Parietal lobe (tissue), 1 donor: Measurements from ENCODE around the gene DOCK1. TPM values are rescaled to one million over a fixed set of nuclear protein-coding genes. Genes with fewer than 3 reads are reported as not detected.

ENCODE experiments used
- total RNA-seq: library from RNA; depleted of rRNA; stranded (reverse); fragments of >200 nt; gene quantifications from one replicate; pipeline ENCODE4 v1.2.3, GENCODE V29; 2014

Gene DOCK1
- 22.8 TPM for total RNA-seq

GRCh38 chr10:126904818-126905701 lies at the start of gene DOCK1:
Gene DOCK1 (plus strand): TSS chr10:126905428. CDS start chr10:126905518, 90 bp downstream.

GRCh38 chr10:127196282-127197153 lies 291.3 kb downstream of the DOCK1 start, which contains the start of gene INSYN2A:
Gene INSYN2A (minus strand): TSS chr10:127196591. CDS start chr10:127176395, 20,196 bp downstream.

Other genes starting within 250 kb of the DOCK1 start
- 0.31 TPM for gene C10orf90, start 234.7 kb upstream of the DOCK1 start, total RNA-seq